Brain microvascular endothelial cell (primary cell): ENCODE measurements around the gene TRIM51.
"Not testable (repeated sequence)": the region's sequence is repeated elsewhere in the genome, so short reads cannot be mapped to it uniquely, and the experiment has no call there.

ENCODE experiments used
- DNase-seq: peaks from one replicate; pipeline ENCODE4 v3.0.0-alpha.2; 2020
- H3K27ac ChIP-seq: fragments of 250-450 bp; sonication (Bioruptor Pico); 2 replicates; pipeline ENCODE4 v1.5.1; 2020; ENCODE audit warnings: mild to moderate bottlenecking, moderate library complexity
- H3K27me3 ChIP-seq: fragments of 250-450 bp; sonication (Bioruptor Pico); replicated peaks from 2 replicates; pipeline ENCODE4 v1.5.1; 2020; ENCODE audit warnings: mild to moderate bottlenecking
- H3K36me3 ChIP-seq: fragments of 250-450 bp; sonication (Bioruptor Pico); replicated peaks from 2 replicates; pipeline ENCODE4 v1.5.1; 2020; ENCODE audit warnings: mild to moderate bottlenecking
- H3K4me3 ChIP-seq: 2 replicates; pipeline ENCODE4 v1.5.1; 2011; ENCODE audit warnings: low read depth, mild to moderate bottlenecking, control low read depth, low read length, moderate library complexity
- in situ Hi-C: cut with HindIII; loops from 2 replicates; pipeline ENCODE4 v1.10.0; 2017; ENCODE audit warnings: low sequenced_read_pairs, low pct_ligation_motif_present
- TF ChIP-seq, protein P1 (sequence below): IDR thresholded peaks from 2 replicates; pipeline ENCODE4 v1.5.1; 2011; ENCODE audit warnings: low read depth, mild to moderate bottlenecking, moderate library complexity, low read length, control low read depth, inconsistent platforms; ENCODE audit errors: missing control alignments

The TRIM51 gene

DNA sequence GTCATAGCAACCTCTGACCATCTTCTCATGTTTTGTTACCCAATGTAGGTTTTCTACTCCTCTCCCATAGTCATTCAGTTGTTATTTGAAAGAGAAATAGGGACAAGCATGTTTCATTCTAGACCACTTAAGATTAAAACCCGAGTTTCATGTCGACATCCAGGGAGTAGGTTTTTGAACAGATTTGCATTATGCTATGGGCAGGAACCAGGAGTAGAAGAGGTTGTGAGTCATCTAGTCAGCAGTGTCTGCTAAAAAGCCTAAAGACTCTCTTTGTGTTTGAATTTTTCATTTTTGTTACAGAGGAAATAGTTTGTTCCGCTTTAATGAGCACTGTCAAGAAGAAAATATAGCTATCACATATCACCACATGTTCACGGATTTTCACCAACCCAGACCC is 1.9 kb downstream of the TRIM51 start:
- H3K27me3 ChIP-seq, DNase-seq, in situ Hi-C loops, H3K36me3 ChIP-seq, H3K27ac ChIP-seq, H3K4me3 ChIP-seq: not testable (repeated sequence)

GRCh38 chr11:55885481-55885880 is 2.4 kb downstream of the TRIM51 start:
- DNase-seq, H3K36me3 ChIP-seq, H3K4me3 ChIP-seq, in situ Hi-C loops, H3K27ac ChIP-seq, H3K27me3 ChIP-seq: not testable (repeated sequence)

DNA sequence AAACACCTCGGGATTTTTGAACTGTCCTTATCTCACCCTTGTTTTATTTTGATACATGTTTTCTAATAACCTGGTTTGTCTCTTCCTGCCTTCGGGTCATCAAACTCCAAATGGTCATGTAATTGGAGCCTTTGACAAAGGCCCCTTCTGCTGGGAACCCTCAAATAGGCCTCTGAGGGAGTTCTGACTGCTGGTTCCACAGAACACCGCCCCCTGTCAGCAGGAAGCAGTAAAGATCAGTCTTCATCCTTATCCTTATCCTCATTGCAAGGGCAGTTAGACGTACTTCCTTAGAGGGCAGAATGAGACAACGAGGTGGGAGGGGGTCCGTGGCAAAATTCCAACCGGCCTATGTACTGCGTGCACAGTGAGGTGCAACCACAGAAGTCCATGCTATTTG is 12.1 kb downstream of the TRIM51 start:
- Histone ChIP-seq H3K27me3 (no peaks in the 10 kb centered on the region), H3K27ac (no peak overlapping the region), H3K4me3 (no peak overlapping the region), H3K36me3 (no peaks in the 10 kb centered on the region)
- DNase-seq, result no peak
- in situ Hi-C loops, result no loop called here
- TF ChIP-seq, protein P1, sequence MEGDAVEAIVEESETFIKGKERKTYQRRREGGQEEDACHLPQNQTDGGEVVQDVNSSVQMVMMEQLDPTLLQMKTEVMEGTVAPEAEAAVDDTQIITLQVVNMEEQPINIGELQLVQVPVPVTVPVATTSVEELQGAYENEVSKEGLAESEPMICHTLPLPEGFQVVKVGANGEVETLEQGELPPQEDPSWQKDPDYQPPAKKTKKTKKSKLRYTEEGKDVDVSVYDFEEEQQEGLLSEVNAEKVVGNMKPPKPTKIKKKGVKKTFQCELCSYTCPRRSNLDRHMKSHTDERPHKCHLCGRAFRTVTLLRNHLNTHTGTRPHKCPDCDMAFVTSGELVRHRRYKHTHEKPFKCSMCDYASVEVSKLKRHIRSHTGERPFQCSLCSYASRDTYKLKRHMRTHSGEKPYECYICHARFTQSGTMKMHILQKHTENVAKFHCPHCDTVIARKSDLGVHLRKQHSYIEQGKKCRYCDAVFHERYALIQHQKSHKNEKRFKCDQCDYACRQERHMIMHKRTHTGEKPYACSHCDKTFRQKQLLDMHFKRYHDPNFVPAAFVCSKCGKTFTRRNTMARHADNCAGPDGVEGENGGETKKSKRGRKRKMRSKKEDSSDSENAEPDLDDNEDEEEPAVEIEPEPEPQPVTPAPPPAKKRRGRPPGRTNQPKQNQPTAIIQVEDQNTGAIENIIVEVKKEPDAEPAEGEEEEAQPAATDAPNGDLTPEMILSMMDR, result no peak

DNA sequence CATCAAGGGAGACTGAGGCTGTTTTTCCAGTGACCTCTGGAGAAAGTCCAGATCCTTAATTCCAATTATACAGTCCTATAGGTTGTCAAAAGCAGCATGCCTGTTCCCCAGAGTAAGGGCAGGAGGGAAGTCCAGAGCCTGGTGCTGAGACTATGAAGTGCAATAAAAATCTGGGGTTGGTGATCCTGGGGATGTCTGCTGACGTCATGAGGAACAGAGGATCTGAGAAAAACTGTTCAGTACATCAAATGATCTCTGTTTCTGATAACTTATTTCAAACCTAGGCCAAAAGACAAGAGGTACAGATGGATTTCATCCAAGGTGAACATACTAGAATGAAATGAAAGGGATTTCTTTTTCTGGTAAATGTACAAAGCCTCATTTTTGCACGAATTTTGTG is 19.2 kb downstream of the TRIM51 start:
- no peak for DNase-seq
- no peaks in the 10 kb centered on the region for H3K27me3 ChIP-seq
- no peak overlapping the region for H3K27ac ChIP-seq
- no peaks in the 10 kb centered on the region for H3K36me3 ChIP-seq
- TF ChIP-seq, protein P1, result no peak
- no peak overlapping the region for H3K4me3 ChIP-seq
- in situ Hi-C loops, result no loop called here

DNA sequence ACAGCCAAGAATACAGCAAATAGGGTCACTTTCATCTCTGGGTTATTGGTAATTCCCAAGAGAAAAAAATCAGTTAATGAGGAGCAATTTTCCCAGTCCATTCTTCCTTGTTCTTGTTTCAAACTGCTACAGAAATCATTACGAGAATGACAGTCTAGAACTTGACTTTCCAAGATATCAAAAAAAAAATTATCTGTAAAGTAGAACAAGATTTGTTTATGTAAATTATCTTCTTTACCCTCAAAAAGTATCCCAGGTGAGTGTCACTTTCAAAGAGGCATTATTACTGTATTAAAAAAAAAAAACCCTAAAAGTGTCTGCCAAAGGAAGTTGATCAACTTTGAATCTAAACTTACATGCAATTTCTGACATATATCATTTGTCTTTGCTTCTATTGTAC is 31.4 kb downstream of the TRIM51 start, which contains the start of gene OR5W2:
Gene OR5W2 (minus strand): TSS at position 101 of the 400 bp plus-strand sequence. CDS start 0 bp downstream, at position 101.
- H3K36me3 ChIP-seq, result no peaks in the 10 kb centered on the region
- no peak within 1 kb of the TSS for H3K4me3 ChIP-seq
- no peaks in the 10 kb centered on the region for H3K27me3 ChIP-seq
- TF ChIP-seq, protein P1, result no peak
- no peak for DNase-seq
- H3K27ac ChIP-seq, result no peak within 1 kb of the TSS
- in situ Hi-C loops, result no loop called here

- TF ChIP-seq, protein P1, result no peak
- Histone ChIP-seq H3K36me3 (no peaks in the 10 kb centered on the region), H3K27ac (no peak overlapping the region), H3K4me3 (no peak overlapping the region), H3K27me3 (no peaks in the 10 kb centered on the region)
- no peak for DNase-seq
- in situ Hi-C loops, result no loop called here
Observed at GRCh38 chr11:55920537-55920936, 37.4 kb downstream of the TRIM51 start.

DNA sequence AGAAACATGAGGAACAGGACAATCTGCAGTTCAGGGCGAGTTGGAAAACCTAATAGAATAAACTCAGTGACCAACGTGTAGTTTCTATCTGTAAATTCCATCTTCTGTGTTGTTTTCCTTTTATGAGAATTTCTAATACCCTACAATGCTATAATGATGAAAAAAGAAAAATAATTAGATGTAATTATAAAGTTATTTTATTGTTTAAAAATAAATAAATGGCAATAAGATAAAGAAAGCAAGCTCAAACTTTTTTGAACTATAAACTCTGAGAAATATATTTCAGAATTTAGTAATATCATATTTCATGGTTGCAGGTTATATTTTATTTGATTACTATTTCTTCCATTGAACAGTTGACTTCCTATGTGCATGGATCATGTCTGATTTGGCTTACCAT is 53.2 kb downstream of the TRIM51 start, which contains the start of gene OR5I1:
Gene OR5I1 (minus strand): TSS at position 101 of the 400 bp plus-strand sequence. CDS start 0 bp downstream, at position 101.
- no peak within 1 kb of the TSS for H3K27ac ChIP-seq
- H3K36me3 ChIP-seq, result no peaks in the 10 kb centered on the region
- in situ Hi-C loops, result no loop called here
- no peaks in the 10 kb centered on the region for H3K27me3 ChIP-seq
- no peak for DNase-seq
- no peak within 1 kb of the TSS for H3K4me3 ChIP-seq
- TF ChIP-seq, protein P1, result no peak
